HepG2 (cell line): ENCODE data around the gene LGI4. TPM values are rescaled to one million over a fixed set of nuclear protein-coding genes. Genes with fewer than 3 reads are reported as not detected.

Experiments
- ETS1 ChIP-seq: sonication (generic); formaldehyde crosslinking; IDR thresholded peaks from 2 replicates; pipeline ENCODE4 v1.4.0; 2020; ENCODE audit warnings: missing genetic modification reagents
- FOSL1 ChIP-seq: sonication (generic); formaldehyde crosslinking; IDR thresholded peaks from 2 replicates; pipeline ENCODE4 v1.9.0; 2021; ENCODE audit warnings: missing genetic modification reagents, borderline replicate concordance
- IRX3 ChIP-seq: sonication (generic); formaldehyde crosslinking; IDR thresholded peaks from 2 replicates; pipeline ENCODE4 v1.8.1; 2023; ENCODE audit warnings: mild to moderate bottlenecking, low read depth, missing genetic modification reagents, borderline replicate concordance
- RCOR2 ChIP-seq: IDR thresholded peaks from 2 replicates; pipeline ENCODE4 v1.6.1; 2016; ENCODE audit warnings: missing biosample characterization, missing genetic modification reagents
- SCMH1 ChIP-seq: sonication (generic); formaldehyde crosslinking; IDR thresholded peaks from 2 replicates; pipeline ENCODE4 v1.9.0; 2021; ENCODE audit warnings: missing genetic modification reagents, mild to moderate bottlenecking, borderline replicate concordance
- ZBED4 ChIP-seq: sonication (generic); formaldehyde crosslinking; IDR thresholded peaks from 2 replicates; pipeline ENCODE4 v1.4.0; 2020; ENCODE audit warnings: missing genetic modification reagents, borderline replicate concordance
- ZNF329 ChIP-seq: sonication (generic); formaldehyde crosslinking; IDR thresholded peaks from 2 replicates; pipeline ENCODE4 v1.9.0; 2021; ENCODE audit warnings: low read depth, mild to moderate bottlenecking, missing genetic modification reagents
- ZNF446 ChIP-seq: sonication (generic); formaldehyde crosslinking; IDR thresholded peaks from 2 replicates; pipeline ENCODE4 v1.5.0; 2020; ENCODE audit warnings: mild to moderate bottlenecking, missing genetic modification reagents
- ZNF749 ChIP-seq: sonication (generic); formaldehyde crosslinking; IDR thresholded peaks from 2 replicates; pipeline ENCODE4 v1.8.0; 2022; ENCODE audit warnings: mild to moderate bottlenecking, missing genetic modification reagents, moderate library complexity, borderline replicate concordance
- polyA plus RNA-seq, 8 experiments: library from polyadenylated mRNA; depleted of rRNA in 3 of 8; stranded (reverse) in 7 of 8; unstranded in 1 of 8; fragments of >200 nt; fragmentation: Illumina TruSeq in 4 of 8; extraction: Trizol in 4 of 8; gene quantifications; 2 replicates each; pipeline versions ENCODE4 v1.2.1 to v1.2.3, GENCODE V29; 2011 to 2016; ENCODE audit warnings: low read depth in 4 of 8, missing spikeins in 1 of 8, mixed read lengths in 1 of 8; ENCODE audit not compliant: insufficient read depth in 1 of 8
- total RNA-seq, 5 experiments: library from RNA; depleted of rRNA; stranded (reverse); fragments of >200 nt; fragmentation: Illumina TruSeq; extraction: Trizol; gene quantifications; 2 replicates each; pipeline ENCODE4 v1.2.3, GENCODE V29; 2016; ENCODE audit warnings: low read depth in 1 of 5
- TF ChIP-seq, protein P1 (sequence below): sonication (generic); formaldehyde crosslinking; IDR thresholded peaks from 2 replicates; pipeline ENCODE4 v1.5.1; 2020; ENCODE audit warnings: missing genetic modification reagents, mild to moderate bottlenecking, borderline replicate concordance
- TF ChIP-seq, protein P2 (sequence below): sonication (generic); formaldehyde crosslinking; IDR thresholded peaks from 2 replicates; pipeline ENCODE4 v1.5.1; 2020; ENCODE audit warnings: missing genetic modification reagents, mild to moderate bottlenecking, borderline replicate concordance
- TF ChIP-seq, protein P3 (sequence below): sonication (generic); formaldehyde crosslinking; IDR thresholded peaks from 2 replicates; pipeline ENCODE4 v1.4.0; 2020; ENCODE audit warnings: missing genetic modification reagents
- TF ChIP-seq, protein P4 (sequence below): sonication (generic); formaldehyde crosslinking; IDR thresholded peaks from 2 replicates; pipeline ENCODE4 v1.4.0; 2020; ENCODE audit warnings: missing genetic modification reagents, borderline replicate concordance
- TF ChIP-seq, protein P5 (sequence below): sonication (generic); formaldehyde crosslinking; IDR thresholded peaks from 2 replicates; pipeline ENCODE4 v1.4.0; 2020; ENCODE audit warnings: missing genetic modification reagents, mild to moderate bottlenecking, borderline replicate concordance

The LGI4 gene
- total and polyA plus RNA-seq, 2 of the 13 experiments (the other 11 are each of a cell fraction or from before 2014, with no cell fraction given) = 2.8 TPM; not detected in 1

GRCh38 chr19:35106898-35107541 lies 27.8 kb downstream of the LGI4 start (continued):
- TF ChIP-seq IRX3 (CRISPR knock-in tag) = no peak
- no peak for TF ChIP-seq FOSL1 (CRISPR knock-in tag)
- no peak for TF ChIP-seq ZBED4
- TF ChIP-seq ZNF329 (CRISPR knock-in tag) = peak; percentile 100
- no peak for TF ChIP-seq ETS1 (CRISPR knock-in tag)
- TF ChIP-seq, protein P1, sequence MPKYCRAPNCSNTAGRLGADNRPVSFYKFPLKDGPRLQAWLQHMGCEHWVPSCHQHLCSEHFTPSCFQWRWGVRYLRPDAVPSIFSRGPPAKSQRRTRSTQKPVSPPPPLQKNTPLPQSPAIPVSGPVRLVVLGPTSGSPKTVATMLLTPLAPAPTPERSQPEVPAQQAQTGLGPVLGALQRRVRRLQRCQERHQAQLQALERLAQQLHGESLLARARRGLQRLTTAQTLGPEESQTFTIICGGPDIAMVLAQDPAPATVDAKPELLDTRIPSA = no peak
- TF ChIP-seq, protein P2, sequence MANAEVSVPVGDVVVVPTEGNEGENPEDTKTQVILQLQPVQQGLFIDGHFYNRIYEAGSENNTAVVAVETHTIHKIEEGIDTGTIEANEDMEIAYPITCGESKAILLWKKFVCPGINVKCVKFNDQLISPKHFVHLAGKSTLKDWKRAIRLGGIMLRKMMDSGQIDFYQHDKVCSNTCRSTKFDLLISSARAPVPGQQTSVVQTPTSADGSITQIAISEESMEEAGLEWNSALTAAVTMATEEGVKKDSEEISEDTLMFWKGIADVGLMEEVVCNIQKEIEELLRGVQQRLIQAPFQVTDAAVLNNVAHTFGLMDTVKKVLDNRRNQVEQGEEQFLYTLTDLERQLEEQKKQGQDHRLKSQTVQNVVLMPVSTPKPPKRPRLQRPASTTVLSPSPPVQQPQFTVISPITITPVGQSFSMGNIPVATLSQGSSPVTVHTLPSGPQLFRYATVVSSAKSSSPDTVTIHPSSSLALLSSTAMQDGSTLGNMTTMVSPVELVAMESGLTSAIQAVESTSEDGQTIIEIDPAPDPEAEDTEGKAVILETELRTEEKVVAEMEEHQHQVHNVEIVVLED (CRISPR knock-in tag) = no peak
- TF ChIP-seq, protein P3, sequence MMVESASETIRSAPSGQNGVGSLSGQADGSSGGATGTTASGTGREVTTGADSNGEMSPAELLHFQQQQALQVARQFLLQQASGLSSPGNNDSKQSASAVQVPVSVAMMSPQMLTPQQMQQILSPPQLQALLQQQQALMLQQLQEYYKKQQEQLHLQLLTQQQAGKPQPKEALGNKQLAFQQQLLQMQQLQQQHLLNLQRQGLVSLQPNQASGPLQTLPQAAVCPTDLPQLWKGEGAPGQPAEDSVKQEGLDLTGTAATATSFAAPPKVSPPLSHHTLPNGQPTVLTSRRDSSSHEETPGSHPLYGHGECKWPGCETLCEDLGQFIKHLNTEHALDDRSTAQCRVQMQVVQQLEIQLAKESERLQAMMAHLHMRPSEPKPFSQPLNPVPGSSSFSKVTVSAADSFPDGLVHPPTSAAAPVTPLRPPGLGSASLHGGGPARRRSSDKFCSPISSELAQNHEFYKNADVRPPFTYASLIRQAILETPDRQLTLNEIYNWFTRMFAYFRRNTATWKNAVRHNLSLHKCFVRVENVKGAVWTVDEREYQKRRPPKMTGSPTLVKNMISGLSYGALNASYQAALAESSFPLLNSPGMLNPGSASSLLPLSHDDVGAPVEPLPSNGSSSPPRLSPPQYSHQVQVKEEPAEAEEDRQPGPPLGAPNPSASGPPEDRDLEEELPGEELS (CRISPR knock-in tag) = no peak
- TF ChIP-seq, protein P4, sequence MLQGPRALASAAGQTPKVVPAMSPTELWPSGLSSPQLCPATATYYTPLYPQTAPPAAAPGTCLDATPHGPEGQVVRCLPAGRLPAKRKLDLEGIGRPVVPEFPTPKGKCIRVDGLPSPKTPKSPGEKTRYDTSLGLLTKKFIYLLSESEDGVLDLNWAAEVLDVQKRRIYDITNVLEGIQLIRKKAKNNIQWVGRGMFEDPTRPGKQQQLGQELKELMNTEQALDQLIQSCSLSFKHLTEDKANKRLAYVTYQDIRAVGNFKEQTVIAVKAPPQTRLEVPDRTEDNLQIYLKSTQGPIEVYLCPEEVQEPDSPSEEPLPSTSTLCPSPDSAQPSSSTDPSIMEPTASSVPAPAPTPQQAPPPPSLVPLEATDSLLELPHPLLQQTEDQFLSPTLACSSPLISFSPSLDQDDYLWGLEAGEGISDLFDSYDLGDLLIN (CRISPR knock-in tag) = no peak
- TF ChIP-seq ZNF749 (CRISPR knock-in tag) = no peak
- peak; percentile 45; the same call in 1 of the 2 replicates for TF ChIP-seq RCOR2
- TF ChIP-seq, protein P5, sequence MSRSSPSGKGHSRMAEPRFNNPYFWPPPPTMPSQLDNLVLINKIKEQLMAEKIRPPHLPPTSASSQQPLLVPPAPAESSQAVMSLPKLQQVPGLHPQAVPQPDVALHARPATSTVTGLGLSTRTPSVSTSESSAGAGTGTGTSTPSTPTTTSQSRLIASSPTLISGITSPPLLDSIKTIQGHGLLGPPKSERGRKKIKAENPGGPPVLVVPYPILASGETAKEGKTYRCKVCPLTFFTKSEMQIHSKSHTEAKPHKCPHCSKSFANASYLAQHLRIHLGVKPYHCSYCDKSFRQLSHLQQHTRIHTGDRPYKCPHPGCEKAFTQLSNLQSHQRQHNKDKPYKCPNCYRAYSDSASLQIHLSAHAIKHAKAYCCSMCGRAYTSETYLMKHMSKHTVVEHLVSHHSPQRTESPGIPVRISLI (CRISPR knock-in tag) = no peak
- no peak for TF ChIP-seq SCMH1 (CRISPR knock-in tag)
- TF ChIP-seq ZNF446 (CRISPR knock-in tag) = no peak
